DND-41 (cell line): ENCODE results near the gene GRID2.

ENCODE experiments used
- ATAC-seq: fragments of 200-7000 bp; cut with Tn5 transposase; 3 replicates; pipeline ENCODE4 v1.9.1; 2021; ENCODE audit warnings: low read depth; ENCODE audit not compliant: insufficient read depth
- DNase-seq: peaks from one replicate; pipeline ENCODE4 v3.0.0-alpha.2; 2020
- H2AFZ ChIP-seq: 2 replicates; pipeline ENCODE4 v1.6.0; 2012; ENCODE audit warnings: low read depth, low read length
- H3K27ac ChIP-seq: 2 replicates; pipeline ENCODE4 v1.5.1; 2012; ENCODE audit warnings: low read length, inconsistent platforms
- H3K27me3 ChIP-seq: fragments of 200-600 bp; sonication (generic); 2 replicates; pipeline ENCODE4 v1.6.0; 2012; ENCODE audit warnings: low read length, mild to moderate bottlenecking, inconsistent platforms; ENCODE audit not compliant: insufficient read depth, poor library complexity
- H3K36me3 ChIP-seq: 2 replicates; pipeline ENCODE4 v1.5.1; 2012; ENCODE audit warnings: low read length, inconsistent platforms; ENCODE audit not compliant: insufficient read depth
- H3K4me1 ChIP-seq: 2 replicates; pipeline ENCODE4 v1.5.1; 2012; ENCODE audit warnings: mild to moderate bottlenecking, low read length; ENCODE audit not compliant: insufficient read depth
- H3K4me2 ChIP-seq: 2 replicates; pipeline ENCODE4 v1.6.0; 2012; ENCODE audit warnings: mild to moderate bottlenecking, moderate library complexity, low read length, inconsistent platforms; ENCODE audit not compliant: insufficient read depth
- H3K4me3 ChIP-seq, 2 experiments: fragments of 200-600 bp in 1 of 2; shearing (Covaris generic) in 1 of 2; 2 replicates each; pipeline ENCODE4 v1.5.1; 2012 to 2016; ENCODE audit warnings: inconsistent platforms in 2 of 2, low read length in 2 of 2, mild to moderate bottlenecking in 2 of 2, low read depth in 1 of 2, moderate library complexity in 1 of 2
- H3K79me2 ChIP-seq: 2 replicates; pipeline ENCODE4 v1.6.0; 2012; ENCODE audit warnings: low read length, inconsistent platforms; ENCODE audit not compliant: insufficient read depth
- H3K9ac ChIP-seq: 2 replicates; pipeline ENCODE4 v1.6.0; 2012; ENCODE audit warnings: low read depth, mild to moderate bottlenecking, inconsistent platforms, low read length, moderate library complexity
- H3K9me3 ChIP-seq: 2 replicates; pipeline ENCODE4 v1.5.1; 2012; ENCODE audit warnings: low read length, moderate library complexity, mild to moderate bottlenecking, inconsistent platforms; ENCODE audit not compliant: insufficient read depth, severe bottlenecking
- H4K20me1 ChIP-seq: 2 replicates; pipeline ENCODE4 v1.6.0; 2012; ENCODE audit warnings: low read length; ENCODE audit not compliant: insufficient read depth
- CTCF ChIP-seq: IDR thresholded peaks from 2 replicates; pipeline ENCODE4 v1.5.1; 2012; ENCODE audit warnings: borderline replicate concordance, low read length, moderate library complexity, mild to moderate bottlenecking; ENCODE audit not compliant: poor library complexity, severe bottlenecking; ENCODE audit errors: extremely low read depth
- EZH2 ChIP-seq: IDR thresholded peaks from 3 replicates; pipeline ENCODE4 v1.6.1; 2012; ENCODE audit warnings: borderline replicate concordance, low read depth, mild to moderate bottlenecking, moderate library complexity, low read length, inconsistent platforms; ENCODE audit not compliant: severe bottlenecking

Gene GRID2

DNA sequence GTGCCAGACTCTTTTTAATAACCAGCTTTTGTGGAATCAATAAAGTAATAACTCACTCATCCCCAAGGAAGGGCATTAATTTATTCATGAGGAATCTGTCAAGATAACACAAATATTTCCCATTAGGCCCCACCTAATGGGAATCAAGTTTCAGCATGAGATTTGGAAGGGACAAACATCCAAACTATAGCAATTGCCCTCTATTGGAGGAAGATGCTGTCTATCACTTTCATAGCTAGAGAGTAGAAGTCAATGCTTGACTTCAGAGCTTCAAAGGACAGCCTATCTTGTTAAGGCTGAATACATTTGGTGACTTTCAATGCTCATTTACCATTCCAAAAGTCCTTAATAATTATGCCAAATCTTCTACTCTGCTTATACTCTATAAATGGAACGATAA is 1439.9 kb downstream of the GRID2 start:
- no peaks in the 10 kb centered on the region for H3K79me2 ChIP-seq
- DNase-seq = no peak
- no peak overlapping the region for H3K27ac ChIP-seq
- H2AFZ ChIP-seq = no peak overlapping the region
- H3K9me3 ChIP-seq = no peaks in the 10 kb centered on the region
- H3K36me3 ChIP-seq = no peaks in the 10 kb centered on the region
- ATAC-seq = no peak
- H3K4me2 ChIP-seq = no peak overlapping the region
- no peaks in the 10 kb centered on the region for H3K27me3 ChIP-seq
- H3K4me3 ChIP-seq = no peak overlapping the region
- no peaks in the 10 kb centered on the region for H4K20me1 ChIP-seq
- H3K4me1 ChIP-seq = no peaks in the 10 kb centered on the region
- TF ChIP-seq EZH2 = no peak
- TF ChIP-seq CTCF = no peak
- no peak overlapping the region for H3K9ac ChIP-seq

DNA sequence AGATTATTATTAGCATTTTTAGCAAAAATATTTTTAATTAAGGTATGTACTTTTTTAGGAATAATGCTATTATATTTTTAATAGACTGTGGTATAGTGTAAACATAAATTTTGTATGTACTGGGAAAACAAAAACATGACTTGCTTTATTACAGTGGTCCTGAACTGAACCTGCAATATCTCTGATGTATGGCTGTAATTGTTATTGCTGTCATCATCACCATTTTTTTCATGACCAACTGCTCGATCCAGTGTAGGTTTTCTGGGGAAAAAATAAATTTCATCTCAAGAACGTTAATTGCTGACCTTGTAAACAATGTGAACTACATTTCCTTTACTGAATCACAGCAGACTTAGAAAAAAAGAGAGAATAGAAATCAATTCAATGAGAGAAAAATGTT is 1441.2 kb downstream of the GRID2 start:
- Histone ChIP-seq H2AFZ (no peak overlapping the region), H4K20me1 (no peaks in the 10 kb centered on the region), H3K9ac (no peak overlapping the region), H3K27ac (no peak overlapping the region), H3K36me3 (no peaks in the 10 kb centered on the region), H3K4me2 (no peak overlapping the region), H3K79me2 (no peaks in the 10 kb centered on the region), H3K27me3 (no peaks in the 10 kb centered on the region), H3K4me1 (no peaks in the 10 kb centered on the region), H3K4me3 (no peak overlapping the region), H3K9me3 (no peaks in the 10 kb centered on the region)
- ATAC-seq (no peak), DNase-seq (no peak)
- TF ChIP-seq CTCF (no peak), EZH2 (no peak)

DNA sequence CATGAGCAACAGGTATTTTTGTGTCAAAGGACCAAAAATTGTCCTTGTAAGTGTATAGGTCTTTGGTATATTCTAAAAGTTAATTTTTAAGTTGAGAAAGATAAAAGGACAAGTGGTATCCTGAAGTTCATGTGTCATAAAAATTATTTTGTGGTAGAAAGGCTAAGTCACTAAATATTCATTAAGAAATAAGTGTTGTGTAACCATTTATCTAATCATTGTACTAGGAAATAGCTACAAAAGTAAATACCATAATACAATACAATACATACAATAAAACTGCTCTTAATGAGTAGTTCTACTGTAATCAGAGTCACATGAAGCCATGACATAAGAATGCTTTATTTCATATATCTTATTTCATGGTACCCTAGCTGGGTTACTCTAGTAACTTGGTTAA is 1442.3 kb downstream of the GRID2 start:
- no peak for ATAC-seq
- TF ChIP-seq CTCF = no peak

DNA sequence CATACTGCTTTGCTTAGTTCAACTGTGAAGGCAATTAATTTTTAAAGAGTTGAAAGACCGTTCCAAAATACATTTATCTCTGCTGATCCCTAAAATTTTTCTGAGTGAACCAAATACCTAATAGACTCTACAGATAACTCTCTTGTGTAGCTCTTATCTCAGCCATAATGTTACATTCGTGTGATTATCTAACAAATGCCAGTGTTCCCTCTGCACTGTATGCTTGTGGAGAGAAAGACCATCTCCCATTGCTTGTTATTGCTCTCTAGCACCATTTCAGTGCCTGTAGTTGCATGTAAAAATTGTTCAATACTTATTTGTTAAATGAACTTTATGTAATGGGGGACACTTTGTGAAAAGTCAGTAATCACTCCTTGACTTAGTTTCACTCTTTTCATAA is 1443.5 kb downstream of the GRID2 start:
- no peaks in the 10 kb centered on the region for H3K9me3 ChIP-seq
- no peak for DNase-seq
- H3K27ac ChIP-seq = no peak overlapping the region
- no peak overlapping the region for H3K4me3 ChIP-seq
- H3K27me3 ChIP-seq = no peaks in the 10 kb centered on the region
- no peaks in the 10 kb centered on the region for H4K20me1 ChIP-seq
- H3K4me2 ChIP-seq = no peak overlapping the region
- no peaks in the 10 kb centered on the region for H3K36me3 ChIP-seq
- H2AFZ ChIP-seq = no peak overlapping the region
- no peaks in the 10 kb centered on the region for H3K4me1 ChIP-seq
- ATAC-seq = no peak
- TF ChIP-seq CTCF (no peak), EZH2 (no peak)
- no peaks in the 10 kb centered on the region for H3K79me2 ChIP-seq
- H3K9ac ChIP-seq = no peak overlapping the region

More for the DNA sequence above, 1442.3 kb downstream of the GRID2 start:
- Histone ChIP-seq H2AFZ (no peak overlapping the region), H3K4me1 (no peaks in the 10 kb centered on the region), H3K36me3 (no peaks in the 10 kb centered on the region), H3K9me3 (no peaks in the 10 kb centered on the region), H3K4me2 (no peak overlapping the region), H3K79me2 (no peaks in the 10 kb centered on the region), H3K9ac (no peak overlapping the region), H4K20me1 (no peaks in the 10 kb centered on the region), H3K4me3 (no peak overlapping the region), H3K27me3 (no peaks in the 10 kb centered on the region), H3K27ac (no peak overlapping the region)
- no peak for DNase-seq
